Central memory CD8-positive, alpha-beta T cell (primary cell): ENCODE measurements around the gene IRF2.

Experiments
- ATAC-seq: fragments of 150-1000 bp; cut with Tn5 transposase; replicated peaks from 2 replicates; pipeline ENCODE4 v1.10.0; 2022; ENCODE audit warnings: mild to moderate bottlenecking, moderate FRiP score, moderate number of reproducible peaks; ENCODE audit not compliant: poor library complexity, severe bottlenecking; ENCODE audit errors: extremely low read depth
- DNase-seq, 2 donors: peaks; one replicate each; pipeline ENCODE4 v3.0.0; 2021; ENCODE audit warnings: low spot score in 2 of 2
- H3K27ac Mint-ChIP-seq: one replicate; pipeline ENCODE4 v1.8.0; 2022; ENCODE audit warnings: low read depth, mild to moderate bottlenecking, moderate library complexity, mixed read lengths
- H3K27me3 Mint-ChIP-seq: one replicate; pipeline ENCODE4 v1.8.0; 2022; ENCODE audit warnings: mixed read lengths
- H3K36me3 Mint-ChIP-seq: one replicate; pipeline ENCODE4 v1.8.0; 2022; ENCODE audit warnings: mild to moderate bottlenecking, moderate library complexity, mixed read lengths; ENCODE audit not compliant: insufficient read depth
- H3K4me1 Mint-ChIP-seq: one replicate; pipeline ENCODE4 v1.8.0; 2022; ENCODE audit warnings: mixed read lengths
- H3K4me3 Mint-ChIP-seq: one replicate; pipeline ENCODE4 v1.8.0; 2022; ENCODE audit warnings: mild to moderate bottlenecking, moderate library complexity, mixed read lengths
- H3K9me3 Mint-ChIP-seq: one replicate; pipeline ENCODE4 v1.8.0; 2022; ENCODE audit warnings: mixed read lengths

The IRF2 gene

GRCh38 chr4:184489771-184490170, 15.4 kb upstream of the IRF2 start:
- no peaks in the 10 kb centered on the region for H3K27me3 Mint-ChIP-seq
- peaks cover 2% of the 10 kb centered on the region for H3K36me3 Mint-ChIP-seq
- ATAC-seq (no peak), DNase-seq (no peak)
- H3K27ac Mint-ChIP-seq: no peak overlapping the region
- no peaks in the 10 kb centered on the region for H3K4me1 Mint-ChIP-seq
- H3K9me3 Mint-ChIP-seq: no peaks in the 10 kb centered on the region
- no peak overlapping the region for H3K4me3 Mint-ChIP-seq

GRCh38 chr4:184487503-184487902, 13.2 kb upstream of the IRF2 start:
- Mint-ChIP-seq H3K27ac (no peak overlapping the region), H3K4me1 (peaks cover 5% of the 10 kb centered on the region), H3K9me3 (no peaks in the 10 kb centered on the region), H3K36me3 (peaks cover 2% of the 10 kb centered on the region), H3K27me3 (no peaks in the 10 kb centered on the region), H3K4me3 (no peak overlapping the region)
- DNase-seq (no peak), ATAC-seq (no peak)

- Mint-ChIP-seq H3K9me3 (no peaks in the 10 kb centered on the region), H3K27ac (no peak overlapping the region), H3K4me1 (peaks cover 5% of the 10 kb centered on the region), H3K27me3 (no peaks in the 10 kb centered on the region), H3K4me3 (no peak overlapping the region), H3K36me3 (peaks cover 2% of the 10 kb centered on the region)
- no peak for ATAC-seq
- no peak for DNase-seq
Observed at GRCh38 chr4:184485279-184485678, 10.9 kb upstream of the IRF2 start.

- Mint-ChIP-seq H3K27ac (no peak overlapping the region), H3K36me3 (peaks cover 7% of the 10 kb centered on the region), H3K4me1 (peaks cover 23% of the 10 kb centered on the region), H3K27me3 (no peaks in the 10 kb centered on the region), H3K4me3 (no peak overlapping the region), H3K9me3 (no peaks in the 10 kb centered on the region)
- DNase-seq (no peak), ATAC-seq (no peak)
Observed at GRCh38 chr4:184481544-184481943, 7.2 kb upstream of the IRF2 start.

GRCh38 chr4:184479516-184479950, 5.2 kb upstream of the IRF2 start:
- H3K4me1 Mint-ChIP-seq: peaks cover 38% of the 10 kb centered on the region
- H3K27ac Mint-ChIP-seq: no peak overlapping the region
- no peak overlapping the region for H3K4me3 Mint-ChIP-seq
- H3K27me3 Mint-ChIP-seq: no peaks in the 10 kb centered on the region
- ATAC-seq (no peak), DNase-seq (no peak)
- peaks cover 15% of the 10 kb centered on the region for H3K36me3 Mint-ChIP-seq
- H3K9me3 Mint-ChIP-seq: no peaks in the 10 kb centered on the region

GRCh38 chr4:184477201-184477999, 3.0 kb upstream of the IRF2 start:
- Mint-ChIP-seq H3K27me3 (no peaks in the 10 kb centered on the region), H3K4me1 (peaks cover 39% of the 10 kb centered on the region), H3K36me3 (peaks cover 26% of the 10 kb centered on the region), H3K4me3 (peak overlapping the region; percentile 99), H3K27ac (peak overlapping the region; percentile 98), H3K9me3 (no peaks in the 10 kb centered on the region)
- no peak for DNase-seq
- no peak for ATAC-seq

- H3K27me3 Mint-ChIP-seq: no peaks in the 10 kb centered on the region
- no peak for ATAC-seq
- H3K9me3 Mint-ChIP-seq: no peaks in the 10 kb centered on the region
- H3K4me1 Mint-ChIP-seq: peaks cover 46% of the 10 kb centered on the region
- peak overlapping the region; percentile 99 for H3K4me3 Mint-ChIP-seq
- DNase-seq: peak; percentile 16 to 20
- peaks cover 28% of the 10 kb centered on the region for H3K36me3 Mint-ChIP-seq
- peak overlapping the region; percentile 98 for H3K27ac Mint-ChIP-seq
Observed at GRCh38 chr4:184476695-184477094, 2.3 kb upstream of the IRF2 start.

- peaks cover 46% of the 10 kb centered on the region for H3K4me1 Mint-ChIP-seq
- H3K4me3 Mint-ChIP-seq: peak overlapping the region; percentile 99
- H3K9me3 Mint-ChIP-seq: no peaks in the 10 kb centered on the region
- DNase-seq (no peak), ATAC-seq (no peak)
- peaks cover 29% of the 10 kb centered on the region for H3K36me3 Mint-ChIP-seq
- no peaks in the 10 kb centered on the region for H3K27me3 Mint-ChIP-seq
- H3K27ac Mint-ChIP-seq: peak overlapping the region; percentile 98
Observed at GRCh38 chr4:184475498-184475897, 1.1 kb upstream of the IRF2 start.

GRCh38 chr4:184475096-184475461, 729 bp upstream of the IRF2 start:
- ATAC-seq (peak; percentile 12), DNase-seq (no peak)
- peak overlapping the region; percentile 98 for H3K27ac Mint-ChIP-seq
- H3K36me3 Mint-ChIP-seq: peaks cover 30% of the 10 kb centered on the region
- H3K4me3 Mint-ChIP-seq: peak overlapping the region; percentile 99
- H3K4me1 Mint-ChIP-seq: peaks cover 47% of the 10 kb centered on the region
- no peaks in the 10 kb centered on the region for H3K27me3 Mint-ChIP-seq
- no peaks in the 10 kb centered on the region for H3K9me3 Mint-ChIP-seq

GRCh38 chr4:184473499-184474262, 669 bp downstream of the IRF2 start:
- Mint-ChIP-seq H3K27me3 (no peaks in the 10 kb centered on the region), H3K4me3 (peak overlapping the region; percentile 99), H3K9me3 (no peaks in the 10 kb centered on the region), H3K36me3 (peaks cover 32% of the 10 kb centered on the region), H3K4me1 (peaks cover 58% of the 10 kb centered on the region), H3K27ac (peak overlapping the region; percentile 98)
- ATAC-seq (peak; percentile 47), DNase-seq (peak; percentile 28 to 31)

GRCh38 chr4:184472614-184473498, 1.5 kb downstream of the IRF2 start:
- Mint-ChIP-seq H3K27me3 (no peaks in the 10 kb centered on the region), H3K27ac (peak overlapping the region; percentile 98), H3K4me3 (peak overlapping the region; percentile 99), H3K36me3 (peaks cover 32% of the 10 kb centered on the region), H3K9me3 (no peaks in the 10 kb centered on the region), H3K4me1 (peaks cover 61% of the 10 kb centered on the region)
- DNase-seq: peak; percentile 18 to 21
- ATAC-seq: no peak

- Mint-ChIP-seq H3K27me3 (no peaks in the 10 kb centered on the region), H3K4me1 (peaks cover 59% of the 10 kb centered on the region), H3K36me3 (peaks cover 32% of the 10 kb centered on the region), H3K27ac (peak overlapping the region; percentile 84), H3K9me3 (no peaks in the 10 kb centered on the region), H3K4me3 (peak overlapping the region; percentile 85)
- ATAC-seq (no peak), DNase-seq (no peak)
Observed at GRCh38 chr4:184471881-184472613, 2.3 kb downstream of the IRF2 start.
